ENCODE results near the gene PPP6R3. TPM values are rescaled to one million over a fixed set of nuclear protein-coding genes. Genes with fewer than 3 reads are reported as not detected.

Gene PPP6R3
- total RNA-seq, 1 experiment from 2014 or later: 163 TPM

DNA sequence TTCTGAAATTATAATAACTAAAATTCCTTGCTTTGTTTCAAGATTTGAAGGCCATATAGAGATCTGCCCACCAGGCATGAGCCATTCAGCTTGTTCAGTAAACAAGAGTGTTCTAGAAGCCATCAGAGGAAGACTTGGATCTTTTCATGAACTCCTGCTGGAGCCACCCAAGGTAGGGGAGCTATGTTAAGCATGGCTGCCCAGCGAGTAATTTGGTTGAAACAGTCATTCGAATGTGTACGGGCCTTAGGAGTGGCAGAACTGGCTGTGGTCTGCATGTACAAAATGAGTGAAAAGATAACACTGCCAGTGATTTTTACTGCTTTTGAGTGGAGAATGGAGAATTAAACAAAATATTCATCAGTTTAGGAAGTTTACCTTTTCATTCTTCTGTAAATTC lies 103.7 kb downstream of the PPP6R3 start:
- DNase-seq (ENCODE audit: low read depth, low spot score): no peak
- no peaks in the 10 kb centered on the region for H3K27me3 ChIP-seq (ENCODE audit: control insufficient read depth, insufficient read depth, low read length)
- no peak overlapping the region for H3K27ac ChIP-seq (ENCODE audit: low read length)
- H3K4me1 ChIP-seq (ENCODE audit: control insufficient read depth, insufficient read depth, low read length): no peaks in the 10 kb centered on the region
- ChIA-PET POLR2A (no interaction called here), CTCF (no interaction called here)
- intact Hi-C loops (cut with micrococcal nuclease; ENCODE audit: unreplicated experiment) (no loop called here), in situ Hi-C loops (cut with HindIII; ENCODE audit: low pct_unique_long_range_greater_than_20kb, low sequenced_read_pairs) (no loop called here)
- TF ChIP-seq, protein P1, sequence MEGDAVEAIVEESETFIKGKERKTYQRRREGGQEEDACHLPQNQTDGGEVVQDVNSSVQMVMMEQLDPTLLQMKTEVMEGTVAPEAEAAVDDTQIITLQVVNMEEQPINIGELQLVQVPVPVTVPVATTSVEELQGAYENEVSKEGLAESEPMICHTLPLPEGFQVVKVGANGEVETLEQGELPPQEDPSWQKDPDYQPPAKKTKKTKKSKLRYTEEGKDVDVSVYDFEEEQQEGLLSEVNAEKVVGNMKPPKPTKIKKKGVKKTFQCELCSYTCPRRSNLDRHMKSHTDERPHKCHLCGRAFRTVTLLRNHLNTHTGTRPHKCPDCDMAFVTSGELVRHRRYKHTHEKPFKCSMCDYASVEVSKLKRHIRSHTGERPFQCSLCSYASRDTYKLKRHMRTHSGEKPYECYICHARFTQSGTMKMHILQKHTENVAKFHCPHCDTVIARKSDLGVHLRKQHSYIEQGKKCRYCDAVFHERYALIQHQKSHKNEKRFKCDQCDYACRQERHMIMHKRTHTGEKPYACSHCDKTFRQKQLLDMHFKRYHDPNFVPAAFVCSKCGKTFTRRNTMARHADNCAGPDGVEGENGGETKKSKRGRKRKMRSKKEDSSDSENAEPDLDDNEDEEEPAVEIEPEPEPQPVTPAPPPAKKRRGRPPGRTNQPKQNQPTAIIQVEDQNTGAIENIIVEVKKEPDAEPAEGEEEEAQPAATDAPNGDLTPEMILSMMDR (IDR thresholded peaks at IDR 0.05): no peak
- TF ChIP-seq TCF7L2 (IDR thresholded peaks at IDR 0.05; ENCODE audit: low read depth, low read length) (no peak), POLR2AphosphoS5 (IDR thresholded peaks at IDR 0.05; ENCODE audit: low read depth, low read length) (no peak), SIN3A (IDR thresholded peaks at IDR 0.05; ENCODE audit: borderline replicate concordance, insufficient read depth, low read depth, low read length) (no peak)
- TF ChIP-seq, protein P2, sequence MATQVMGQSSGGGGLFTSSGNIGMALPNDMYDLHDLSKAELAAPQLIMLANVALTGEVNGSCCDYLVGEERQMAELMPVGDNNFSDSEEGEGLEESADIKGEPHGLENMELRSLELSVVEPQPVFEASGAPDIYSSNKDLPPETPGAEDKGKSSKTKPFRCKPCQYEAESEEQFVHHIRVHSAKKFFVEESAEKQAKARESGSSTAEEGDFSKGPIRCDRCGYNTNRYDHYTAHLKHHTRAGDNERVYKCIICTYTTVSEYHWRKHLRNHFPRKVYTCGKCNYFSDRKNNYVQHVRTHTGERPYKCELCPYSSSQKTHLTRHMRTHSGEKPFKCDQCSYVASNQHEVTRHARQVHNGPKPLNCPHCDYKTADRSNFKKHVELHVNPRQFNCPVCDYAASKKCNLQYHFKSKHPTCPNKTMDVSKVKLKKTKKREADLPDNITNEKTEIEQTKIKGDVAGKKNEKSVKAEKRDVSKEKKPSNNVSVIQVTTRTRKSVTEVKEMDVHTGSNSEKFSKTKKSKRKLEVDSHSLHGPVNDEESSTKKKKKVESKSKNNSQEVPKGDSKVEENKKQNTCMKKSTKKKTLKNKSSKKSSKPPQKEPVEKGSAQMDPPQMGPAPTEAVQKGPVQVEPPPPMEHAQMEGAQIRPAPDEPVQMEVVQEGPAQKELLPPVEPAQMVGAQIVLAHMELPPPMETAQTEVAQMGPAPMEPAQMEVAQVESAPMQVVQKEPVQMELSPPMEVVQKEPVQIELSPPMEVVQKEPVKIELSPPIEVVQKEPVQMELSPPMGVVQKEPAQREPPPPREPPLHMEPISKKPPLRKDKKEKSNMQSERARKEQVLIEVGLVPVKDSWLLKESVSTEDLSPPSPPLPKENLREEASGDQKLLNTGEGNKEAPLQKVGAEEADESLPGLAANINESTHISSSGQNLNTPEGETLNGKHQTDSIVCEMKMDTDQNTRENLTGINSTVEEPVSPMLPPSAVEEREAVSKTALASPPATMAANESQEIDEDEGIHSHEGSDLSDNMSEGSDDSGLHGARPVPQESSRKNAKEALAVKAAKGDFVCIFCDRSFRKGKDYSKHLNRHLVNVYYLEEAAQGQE (IDR thresholded peaks at IDR 0.05; ENCODE audit: insufficient read depth in 1 of 2, low read depth in 2 of 2, low read length in 1 of 2): no peak
- ATAC-seq: no peak
- no peak overlapping the region for H3K4me3 ChIP-seq (ENCODE audit: low read depth in 2 of 2, low read length in 2 of 2)
- H3K36me3 ChIP-seq (ENCODE audit: control insufficient read depth, insufficient read depth, low read length): peaks cover 35% of the 10 kb centered on the region
- no TSS peak for BruUV-seq (replicated peaks)
- no peaks in the 10 kb centered on the region for H3K9me3 ChIP-seq (ENCODE audit: control insufficient read depth, insufficient read depth, low read depth, low read length)

DNA sequence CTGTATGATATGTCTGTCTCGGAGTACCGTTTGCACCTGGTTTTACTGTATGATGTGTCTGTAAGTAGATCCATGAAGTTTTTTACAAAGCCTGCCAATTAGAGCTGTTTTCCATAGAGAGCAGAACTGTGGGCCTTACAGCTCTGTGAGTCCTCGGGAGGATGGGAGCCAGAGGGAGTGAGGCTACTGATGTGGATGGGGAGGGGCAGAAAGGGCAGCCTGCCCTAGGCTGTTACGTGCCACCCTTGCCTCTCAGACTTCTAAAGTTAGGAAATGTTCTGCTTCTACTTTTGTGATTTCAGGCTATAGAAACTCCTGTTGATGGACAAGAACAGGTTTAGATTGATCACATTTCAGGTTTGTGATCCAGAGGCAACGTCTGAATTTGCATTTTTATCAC lies 105.2 kb downstream of the PPP6R3 start:
- TF ChIP-seq SIN3A (IDR thresholded peaks at IDR 0.05; ENCODE audit: borderline replicate concordance, insufficient read depth, low read depth, low read length) (no peak), POLR2AphosphoS5 (IDR thresholded peaks at IDR 0.05; ENCODE audit: low read depth, low read length) (no peak), TCF7L2 (IDR thresholded peaks at IDR 0.05; ENCODE audit: low read depth, low read length) (no peak)
- TF ChIP-seq, protein P2 (IDR thresholded peaks at IDR 0.05; ENCODE audit: insufficient read depth in 1 of 2, low read depth in 2 of 2, low read length in 1 of 2): no peak
- TF ChIP-seq, protein P1 (IDR thresholded peaks at IDR 0.05): no peak
- intact Hi-C loops (cut with micrococcal nuclease; ENCODE audit: unreplicated experiment): no loop called here
- no TSS peak for BruUV-seq (replicated peaks)
- no peak for ATAC-seq
- ChIA-PET POLR2A (no interaction called here), CTCF (no interaction called here)
- in situ Hi-C loops (cut with HindIII; ENCODE audit: low pct_unique_long_range_greater_than_20kb, low sequenced_read_pairs): no loop called here
- no peak for DNase-seq (ENCODE audit: low read depth, low spot score)
- H3K27ac ChIP-seq (ENCODE audit: low read length): no peak overlapping the region
- H3K27me3 ChIP-seq (ENCODE audit: control insufficient read depth, insufficient read depth, low read length): no peaks in the 10 kb centered on the region
- no peaks in the 10 kb centered on the region for H3K9me3 ChIP-seq (ENCODE audit: control insufficient read depth, insufficient read depth, low read depth, low read length)
- H3K4me3 ChIP-seq (ENCODE audit: low read depth in 2 of 2, low read length in 2 of 2): no peak overlapping the region
- peaks cover 44% of the 10 kb centered on the region for H3K36me3 ChIP-seq (ENCODE audit: control insufficient read depth, insufficient read depth, low read length)
- H3K4me1 ChIP-seq (ENCODE audit: control insufficient read depth, insufficient read depth, low read length): no peaks in the 10 kb centered on the region

All from Panc1 (cell line).